GM12801 (cell line): ENCODE data around the gene NUAK1.

Experiments
- TF ChIP-seq, protein P1 (sequence below): IDR thresholded peaks from one replicate; pipeline ENCODE4 v1.5.1; 2011; ENCODE audit warnings: control low read depth; ENCODE audit not compliant: insufficient read length; ENCODE audit errors: extremely low read depth

The NUAK1 gene

DNA sequence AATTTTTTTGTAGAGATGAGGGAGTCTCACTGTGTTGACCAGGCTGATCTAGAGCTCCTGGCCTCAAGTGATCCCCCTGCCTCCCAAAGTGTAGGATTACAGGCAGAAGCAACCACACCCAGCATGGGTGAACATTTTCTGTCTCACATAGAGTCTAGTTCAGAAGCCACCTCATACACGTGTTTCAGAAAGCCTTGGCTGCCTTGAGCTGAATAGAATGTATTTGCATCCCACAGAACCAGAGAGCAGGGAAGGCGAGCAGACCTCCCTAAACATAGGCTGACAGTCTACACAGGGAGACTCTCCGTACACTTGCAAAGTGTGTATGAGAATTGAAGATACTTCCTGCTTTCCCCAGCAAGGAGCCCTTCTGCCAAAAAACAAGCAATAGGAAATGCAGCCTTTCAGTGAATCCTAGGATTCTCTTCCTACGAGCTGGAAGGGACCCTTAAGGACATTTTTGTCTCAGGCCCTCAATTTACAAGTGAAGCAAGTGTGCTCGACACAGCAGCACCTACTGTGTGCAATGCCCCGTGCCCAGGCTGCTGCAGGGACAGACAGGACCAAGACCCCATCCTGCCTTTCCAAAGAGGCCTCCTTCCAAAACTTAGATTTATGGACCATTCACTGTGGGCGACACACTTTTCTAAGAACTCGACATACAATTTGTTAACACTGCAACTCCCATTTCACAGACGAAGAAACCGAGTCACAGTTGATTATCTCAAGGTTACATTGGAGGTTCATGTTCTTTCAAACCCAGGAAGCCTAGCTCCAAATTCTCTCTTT is 11.2 kb downstream of the NUAK1 start:
- TF ChIP-seq, protein P1, sequence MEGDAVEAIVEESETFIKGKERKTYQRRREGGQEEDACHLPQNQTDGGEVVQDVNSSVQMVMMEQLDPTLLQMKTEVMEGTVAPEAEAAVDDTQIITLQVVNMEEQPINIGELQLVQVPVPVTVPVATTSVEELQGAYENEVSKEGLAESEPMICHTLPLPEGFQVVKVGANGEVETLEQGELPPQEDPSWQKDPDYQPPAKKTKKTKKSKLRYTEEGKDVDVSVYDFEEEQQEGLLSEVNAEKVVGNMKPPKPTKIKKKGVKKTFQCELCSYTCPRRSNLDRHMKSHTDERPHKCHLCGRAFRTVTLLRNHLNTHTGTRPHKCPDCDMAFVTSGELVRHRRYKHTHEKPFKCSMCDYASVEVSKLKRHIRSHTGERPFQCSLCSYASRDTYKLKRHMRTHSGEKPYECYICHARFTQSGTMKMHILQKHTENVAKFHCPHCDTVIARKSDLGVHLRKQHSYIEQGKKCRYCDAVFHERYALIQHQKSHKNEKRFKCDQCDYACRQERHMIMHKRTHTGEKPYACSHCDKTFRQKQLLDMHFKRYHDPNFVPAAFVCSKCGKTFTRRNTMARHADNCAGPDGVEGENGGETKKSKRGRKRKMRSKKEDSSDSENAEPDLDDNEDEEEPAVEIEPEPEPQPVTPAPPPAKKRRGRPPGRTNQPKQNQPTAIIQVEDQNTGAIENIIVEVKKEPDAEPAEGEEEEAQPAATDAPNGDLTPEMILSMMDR, result no peak

DNA sequence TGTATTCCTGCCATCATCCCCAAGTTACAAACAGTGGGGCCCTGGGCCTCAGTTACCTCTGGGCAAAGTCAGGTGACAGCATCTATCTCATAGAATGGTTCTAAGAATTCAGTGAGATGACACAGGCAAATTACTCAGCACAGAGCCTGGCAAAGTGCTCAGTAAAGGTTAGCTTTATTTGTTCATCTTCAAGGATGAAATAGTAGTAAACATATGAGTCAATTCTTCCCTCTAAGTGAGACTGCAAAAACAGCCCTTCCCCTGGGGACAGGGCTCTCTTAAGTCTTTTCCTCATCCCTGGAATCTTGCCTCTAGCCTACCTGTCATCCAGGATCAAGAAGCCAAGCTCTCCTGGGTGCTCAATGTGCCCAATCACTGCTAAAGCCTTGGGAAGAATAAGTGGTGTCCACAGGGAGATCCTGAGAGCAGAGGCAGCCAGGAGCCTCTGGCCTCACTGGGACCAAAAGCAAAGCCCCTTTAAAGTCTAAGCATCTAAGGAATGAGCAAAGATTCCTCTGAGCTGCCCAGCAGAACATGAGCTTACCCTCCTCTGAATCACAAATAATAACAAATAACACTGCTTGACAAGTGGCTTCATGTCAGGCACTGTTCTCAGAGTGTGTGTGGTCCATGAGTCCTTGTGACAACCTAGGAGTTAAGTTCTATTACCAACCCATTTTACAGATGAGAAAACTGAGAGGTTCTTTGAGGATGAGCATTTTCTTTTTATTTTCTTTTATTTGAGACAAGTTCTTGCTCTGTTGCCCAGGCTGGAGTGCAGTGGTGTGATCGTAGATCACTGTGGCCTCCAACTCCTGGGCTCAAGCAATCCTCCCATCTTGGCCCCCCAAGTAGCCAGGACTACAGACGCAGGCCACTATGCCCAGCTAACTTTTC is 12.1 kb downstream of the NUAK1 start:
- TF ChIP-seq, protein P1, result no peak

DNA sequence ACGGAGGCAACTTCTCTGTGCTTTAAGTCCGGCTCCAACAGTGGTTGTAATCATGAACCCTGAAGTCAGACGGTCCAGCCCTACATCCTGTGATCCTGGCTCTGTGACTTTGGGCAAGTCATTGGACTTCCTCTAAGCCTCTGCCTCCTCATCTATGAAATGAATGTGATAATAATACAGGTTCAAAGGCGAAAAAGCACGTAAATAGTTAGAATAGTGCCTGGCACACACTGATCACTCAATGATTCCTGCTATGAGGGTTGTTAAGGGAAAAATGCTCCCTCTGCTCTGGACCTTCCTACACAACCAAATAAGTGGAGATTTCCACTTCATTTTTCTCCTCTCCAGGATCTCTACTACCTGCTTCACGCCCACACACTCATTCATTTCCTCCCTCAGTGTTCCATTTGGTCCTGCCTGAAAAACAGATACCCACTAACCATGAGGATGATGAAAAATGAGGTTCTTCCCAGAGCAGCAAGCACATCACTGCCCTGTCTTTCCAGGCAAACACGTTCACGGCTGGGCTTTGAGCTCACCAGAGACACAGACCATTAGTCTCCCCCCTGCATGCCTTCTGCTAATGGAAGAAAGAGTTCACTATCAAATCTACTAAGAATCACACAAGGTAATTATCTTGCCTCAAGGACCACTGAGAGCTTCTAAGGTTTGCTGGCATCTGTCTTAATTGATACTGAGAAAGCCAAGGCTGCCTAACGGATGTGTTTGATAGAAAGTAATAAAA is 13.2 kb downstream of the NUAK1 start:
- TF ChIP-seq, protein P1, result no peak

DNA sequence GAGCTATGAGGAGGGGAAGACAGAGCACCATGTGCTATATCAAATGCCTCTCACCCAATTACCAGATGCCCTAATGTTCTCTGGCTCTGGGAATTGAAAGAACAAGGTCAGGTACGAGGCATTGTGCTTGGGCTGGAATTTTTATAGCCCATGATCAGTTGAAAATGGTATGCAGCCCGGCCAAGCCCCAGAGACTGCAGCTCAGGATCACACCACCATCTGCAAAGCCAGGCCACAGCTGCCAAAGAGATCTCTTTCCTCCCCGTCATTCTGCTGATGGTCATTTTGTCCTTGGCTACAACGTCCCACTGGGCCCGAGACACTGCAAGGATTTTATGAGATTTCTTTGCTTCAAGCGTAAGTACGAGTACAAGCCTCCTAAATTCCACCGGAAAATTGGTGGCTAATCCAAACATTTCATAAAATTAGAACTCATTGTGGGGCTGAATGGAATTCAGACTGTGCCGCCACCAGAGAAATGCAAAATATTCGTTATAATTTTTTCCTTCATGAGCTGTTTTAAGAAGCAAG is 15.1 kb downstream of the NUAK1 start:
- TF ChIP-seq, protein P1, result no peak

DNA sequence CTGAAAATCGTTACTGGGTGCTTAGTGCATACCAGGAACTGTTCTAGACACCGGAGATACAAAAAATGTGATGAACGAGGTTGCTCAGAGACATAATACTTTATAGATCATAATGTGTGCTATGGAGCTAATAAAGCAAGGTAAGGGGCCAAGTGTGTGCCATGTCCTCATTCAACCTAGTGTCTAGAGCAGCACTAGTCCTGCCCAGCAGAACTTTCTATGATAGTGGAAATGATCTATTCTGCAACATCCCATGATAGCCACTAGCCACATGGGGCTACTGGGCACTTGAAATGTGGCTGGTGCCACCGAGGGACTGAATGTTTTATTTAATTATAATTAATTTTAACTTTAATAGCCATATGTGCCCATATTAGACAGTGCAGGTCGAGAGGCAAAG is 15.6 kb downstream of the NUAK1 start:
- TF ChIP-seq, protein P1, result no peak

DNA sequence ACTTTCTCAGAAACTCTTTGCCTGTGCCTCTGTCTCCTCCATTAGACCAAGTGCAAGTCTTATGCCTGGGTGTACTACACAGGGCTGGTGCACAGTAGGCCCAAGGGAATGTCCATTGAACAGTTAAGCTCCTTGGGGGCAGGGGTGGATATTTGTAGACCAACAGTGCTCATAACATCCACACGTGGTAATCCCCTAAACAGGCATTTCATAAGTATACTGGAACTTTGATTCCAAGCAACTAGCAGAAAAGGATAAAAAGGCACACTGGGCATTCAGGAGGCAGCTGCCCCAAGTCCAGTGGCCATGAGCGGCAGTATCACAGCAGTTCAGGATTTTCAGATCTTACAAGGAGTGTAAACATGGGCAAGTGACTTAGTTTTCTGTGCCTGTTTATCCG is 16.8 kb downstream of the NUAK1 start:
- TF ChIP-seq, protein P1, result no peak
